Esophagus squamous epithelium (tissue), 4 donors: ENCODE results near the gene C19orf12.

ENCODE experiments used
- POLR2A ChIP-seq, 4 donors: fragments of 450-650 bp; IDR thresholded peaks; one replicate each; pipeline ENCODE4 v1.6.1; 2017; ENCODE audit warnings: antibody characterized with exemption in 4 of 4, mild to moderate bottlenecking in 4 of 4, moderate library complexity in 3 of 4
- TF ChIP-seq, protein P1 (sequence below), 6 experiments: fragments of 450-650 bp in 4 of 6; fragments of 200-600 bp in 2 of 6; sonication (generic) in 2 of 6; IDR thresholded peaks; one replicate each; pipeline ENCODE4 v1.5.1; 2016 to 2019; ENCODE audit warnings: antibody characterized with exemption in 6 of 6, mild to moderate bottlenecking in 4 of 6, moderate library complexity in 4 of 6

DNA sequence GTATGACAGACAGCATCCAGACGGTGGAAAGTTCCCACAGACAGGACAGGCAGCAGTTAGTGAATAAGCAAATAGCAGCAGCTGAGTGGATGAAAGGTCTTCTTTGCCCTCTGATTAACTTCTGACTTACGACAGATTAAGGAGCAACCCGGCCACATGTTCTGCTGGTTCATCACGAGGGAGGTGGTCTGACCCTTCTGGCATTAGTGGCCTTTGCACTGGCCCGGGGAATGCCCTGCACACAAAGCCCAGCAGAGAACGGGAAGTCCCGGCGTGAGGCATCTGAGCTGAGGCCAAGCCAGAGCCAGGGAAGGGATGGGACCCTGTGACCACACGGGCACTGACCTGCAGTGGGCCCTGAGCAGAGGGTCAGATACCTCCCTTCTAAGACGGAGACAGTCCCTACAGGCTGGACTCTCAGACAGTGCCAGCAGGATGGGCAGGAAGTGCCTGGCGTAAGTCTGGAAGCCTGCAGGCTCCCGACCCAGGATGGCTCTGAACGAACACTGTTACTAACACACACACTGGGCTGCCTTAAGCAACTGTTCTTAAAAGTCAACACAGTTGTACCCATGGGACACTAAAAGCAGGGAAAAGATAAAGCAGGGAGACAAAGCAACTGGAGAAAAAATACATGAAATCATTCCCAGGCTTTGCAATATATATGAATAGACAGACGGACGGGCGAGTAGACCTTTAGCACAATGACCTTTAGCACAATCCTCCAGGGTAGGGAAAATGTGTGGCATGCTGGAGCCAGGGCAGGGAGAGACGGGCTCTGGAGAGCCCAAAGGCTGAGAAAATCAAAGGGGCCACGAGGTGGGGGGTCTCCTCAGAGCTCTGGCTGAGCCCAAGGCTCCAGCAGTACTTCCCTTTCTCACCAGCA is 6.3 kb downstream of the C19orf12 start:
- TF ChIP-seq, protein P1, sequence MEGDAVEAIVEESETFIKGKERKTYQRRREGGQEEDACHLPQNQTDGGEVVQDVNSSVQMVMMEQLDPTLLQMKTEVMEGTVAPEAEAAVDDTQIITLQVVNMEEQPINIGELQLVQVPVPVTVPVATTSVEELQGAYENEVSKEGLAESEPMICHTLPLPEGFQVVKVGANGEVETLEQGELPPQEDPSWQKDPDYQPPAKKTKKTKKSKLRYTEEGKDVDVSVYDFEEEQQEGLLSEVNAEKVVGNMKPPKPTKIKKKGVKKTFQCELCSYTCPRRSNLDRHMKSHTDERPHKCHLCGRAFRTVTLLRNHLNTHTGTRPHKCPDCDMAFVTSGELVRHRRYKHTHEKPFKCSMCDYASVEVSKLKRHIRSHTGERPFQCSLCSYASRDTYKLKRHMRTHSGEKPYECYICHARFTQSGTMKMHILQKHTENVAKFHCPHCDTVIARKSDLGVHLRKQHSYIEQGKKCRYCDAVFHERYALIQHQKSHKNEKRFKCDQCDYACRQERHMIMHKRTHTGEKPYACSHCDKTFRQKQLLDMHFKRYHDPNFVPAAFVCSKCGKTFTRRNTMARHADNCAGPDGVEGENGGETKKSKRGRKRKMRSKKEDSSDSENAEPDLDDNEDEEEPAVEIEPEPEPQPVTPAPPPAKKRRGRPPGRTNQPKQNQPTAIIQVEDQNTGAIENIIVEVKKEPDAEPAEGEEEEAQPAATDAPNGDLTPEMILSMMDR (IDR thresholded peaks at IDR 0.05), result no peak
- no peak for TF ChIP-seq POLR2A (IDR thresholded peaks at IDR 0.05)
